ENCODE measurements around the gene ARL13B. TPM values are rescaled to one million over a fixed set of nuclear protein-coding genes. Genes with fewer than 3 reads are reported as not detected.

ARL13B gene
- total and polyA plus RNA-seq, 10 of the 15 experiments (the other 5 are each of a cell fraction or from before 2014, with no cell fraction given) = 3.0 to 10.4 (median 7.9) TPM

DNA sequence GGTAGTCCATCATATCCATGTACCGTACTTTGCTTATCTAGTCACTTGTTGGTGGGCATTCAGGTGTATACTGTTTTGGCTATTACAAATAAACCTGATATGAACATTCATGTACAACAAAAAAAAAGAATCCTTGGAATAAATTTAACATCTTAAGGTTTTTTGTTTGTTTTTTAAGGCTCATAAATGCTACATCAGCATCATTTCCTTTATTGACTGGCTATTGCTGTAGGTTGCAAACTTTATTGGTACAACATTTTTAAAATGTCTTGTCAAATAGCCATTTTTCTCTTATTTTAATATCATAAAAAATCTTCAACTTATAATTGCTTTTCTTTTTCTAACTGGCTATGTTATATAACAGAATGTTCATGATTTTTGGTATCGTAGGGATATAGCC lies 66.6 kb downstream of the ARL13B start:
- ATAC-seq (no peak), DNase-seq (ENCODE audit: low read depth, low spot score) (no peak), FAIRE-seq (no peak)
- peaks cover 0 to 2% of the 10 kb centered on the region in 2 experiments; a peak in 2 of 4 replicates for H3K36me3 ChIP-seq (ENCODE audit: control insufficient read depth in 2 of 2, insufficient read depth in 2 of 2, low read length in 1 of 2)
- no peaks in the 10 kb centered on the region for H3K27me3 ChIP-seq (replicated peaks in 1 of 2; ENCODE audit: control insufficient read depth in 2 of 2, insufficient read depth in 2 of 2, low read length in 1 of 2)
- H3K27ac ChIP-seq (ENCODE audit: control insufficient read depth, insufficient read depth) = no peak overlapping the region
- no peak overlapping the region for H3K9ac ChIP-seq (ENCODE audit: control insufficient read depth, insufficient read depth, low read length)
- H3K4me3 ChIP-seq = no peak overlapping the region
- RAD21 ChIA-PET (ENCODE audit: unreplicated experiment) = no interaction called here
- intact Hi-C loops (cut with micrococcal nuclease; ENCODE audit: unreplicated experiment) = no loop called here
- no peaks in the 10 kb centered on the region for H4K20me1 ChIP-seq (ENCODE audit: control insufficient read depth, insufficient read depth)
- H3K9me3 ChIP-seq (replicated peaks; ENCODE audit: control insufficient read depth, insufficient read depth, low read length) = no peaks in the 10 kb centered on the region
- TF ChIP-seq, protein P1, sequence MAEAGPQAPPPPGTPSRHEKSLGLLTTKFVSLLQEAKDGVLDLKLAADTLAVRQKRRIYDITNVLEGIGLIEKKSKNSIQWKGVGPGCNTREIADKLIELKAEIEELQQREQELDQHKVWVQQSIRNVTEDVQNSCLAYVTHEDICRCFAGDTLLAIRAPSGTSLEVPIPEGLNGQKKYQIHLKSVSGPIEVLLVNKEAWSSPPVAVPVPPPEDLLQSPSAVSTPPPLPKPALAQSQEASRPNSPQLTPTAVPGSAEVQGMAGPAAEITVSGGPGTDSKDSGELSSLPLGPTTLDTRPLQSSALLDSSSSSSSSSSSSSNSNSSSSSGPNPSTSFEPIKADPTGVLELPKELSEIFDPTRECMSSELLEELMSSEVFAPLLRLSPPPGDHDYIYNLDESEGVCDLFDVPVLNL (IDR thresholded peaks at IDR 0.05; ENCODE audit: low read depth, low read length) = no peak
- TF ChIP-seq CREB1 (IDR thresholded peaks at IDR 0.05; ENCODE audit: low read depth) (no peak), POLR2A (IDR thresholded peaks at IDR 0.05; ENCODE audit: low read depth, low read length) (no peak), CHD1 (IDR thresholded peaks at IDR 0.05; ENCODE audit: low read depth, low read length) (no peak), NBN (IDR thresholded peaks at IDR 0.05) (no peak), ETV6 (conservative IDR thresholded peaks at IDR 0.05 in 1 of 2, IDR thresholded peaks at IDR 0.05 in 1 of 2; ENCODE audit: borderline replicate concordance in 1 of 2, low read depth in 1 of 2) (no peak), RAD21 (IDR thresholded peaks at IDR 0.05; ENCODE audit: insufficient read depth, low read depth, low read length) (no peak), SUPT20H (IDR thresholded peaks at IDR 0.05; ENCODE audit: borderline replicate concordance, control insufficient read depth, low read depth, low read length) (no peak), HDGF (IDR thresholded peaks at IDR 0.05) (no peak), SPI1 (IDR thresholded peaks at IDR 0.05; ENCODE audit: borderline replicate concordance, insufficient read depth, low read depth, low read length) (no peak), MEF2B (IDR thresholded peaks at IDR 0.05; ENCODE audit: partially characterized antibody, poor library complexity, severe bottlenecking) (no peak)
- TF ChIP-seq, protein P2, sequence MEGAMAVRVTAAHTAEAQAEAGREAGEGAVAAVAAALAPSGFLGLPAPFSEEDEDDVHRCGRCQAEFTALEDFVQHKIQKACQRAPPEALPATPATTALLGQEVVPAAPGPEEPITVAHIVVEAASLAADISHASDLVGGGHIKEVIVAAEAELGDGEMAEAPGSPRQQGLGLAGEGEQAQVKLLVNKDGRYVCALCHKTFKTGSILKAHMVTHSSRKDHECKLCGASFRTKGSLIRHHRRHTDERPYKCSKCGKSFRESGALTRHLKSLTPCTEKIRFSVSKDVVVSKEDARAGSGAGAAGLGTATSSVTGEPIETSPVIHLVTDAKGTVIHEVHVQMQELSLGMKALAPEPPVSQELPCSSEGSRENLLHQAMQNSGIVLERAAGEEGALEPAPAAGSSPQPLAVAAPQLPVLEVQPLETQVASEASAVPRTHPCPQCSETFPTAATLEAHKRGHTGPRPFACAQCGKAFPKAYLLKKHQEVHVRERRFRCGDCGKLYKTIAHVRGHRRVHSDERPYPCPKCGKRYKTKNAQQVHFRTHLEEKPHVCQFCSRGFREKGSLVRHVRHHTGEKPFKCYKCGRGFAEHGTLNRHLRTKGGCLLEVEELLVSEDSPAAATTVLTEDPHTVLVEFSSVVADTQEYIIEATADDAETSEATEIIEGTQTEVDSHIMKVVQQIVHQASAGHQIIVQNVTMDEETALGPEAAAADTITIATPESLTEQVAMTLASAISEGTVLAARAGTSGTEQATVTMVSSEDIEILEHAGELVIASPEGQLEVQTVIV (IDR thresholded peaks at IDR 0.05; ENCODE audit: borderline replicate concordance, partially characterized antibody) = no peak
- TF ChIP-seq, protein P3, sequence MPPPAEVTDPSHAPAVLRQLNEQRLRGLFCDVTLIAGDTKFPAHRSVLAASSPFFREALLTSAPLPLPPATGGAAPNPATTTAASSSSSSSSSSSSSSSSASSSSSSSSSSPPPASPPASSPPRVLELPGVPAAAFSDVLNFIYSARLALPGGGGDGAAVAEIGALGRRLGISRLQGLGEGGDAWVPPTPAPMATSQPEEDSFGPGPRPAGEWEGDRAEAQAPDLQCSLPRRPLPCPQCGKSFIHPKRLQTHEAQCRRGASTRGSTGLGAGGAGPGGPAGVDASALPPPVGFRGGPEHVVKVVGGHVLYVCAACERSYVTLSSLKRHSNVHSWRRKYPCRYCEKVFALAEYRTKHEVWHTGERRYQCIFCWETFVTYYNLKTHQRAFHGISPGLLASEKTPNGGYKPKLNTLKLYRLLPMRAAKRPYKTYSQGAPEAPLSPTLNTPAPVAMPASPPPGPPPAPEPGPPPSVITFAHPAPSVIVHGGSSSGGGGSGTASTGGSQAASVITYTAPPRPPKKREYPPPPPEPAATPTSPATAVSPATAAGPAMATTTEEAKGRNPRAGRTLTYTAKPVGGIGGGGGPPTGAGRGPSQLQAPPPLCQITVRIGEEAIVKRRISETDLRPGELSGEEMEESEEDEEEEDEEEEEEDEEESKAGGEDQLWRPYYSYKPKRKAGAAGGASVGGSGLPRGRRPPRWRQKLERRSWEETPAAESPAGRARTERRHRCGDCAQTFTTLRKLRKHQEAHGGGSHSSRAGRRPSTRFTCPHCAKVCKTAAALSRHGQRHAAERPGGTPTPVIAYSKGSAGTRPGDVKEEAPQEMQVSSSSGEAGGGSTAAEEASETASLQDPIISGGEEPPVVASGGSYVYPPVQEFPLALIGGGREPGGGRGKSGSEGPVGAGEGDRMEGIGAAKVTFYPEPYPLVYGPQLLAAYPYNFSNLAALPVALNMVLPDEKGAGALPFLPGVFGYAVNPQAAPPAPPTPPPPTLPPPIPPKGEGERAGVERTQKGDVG (CRISPR knock-in tag; IDR thresholded peaks at IDR 0.05) = no peak
- no peaks in the 10 kb centered on the region for H3K4me1 ChIP-seq (ENCODE audit: control insufficient read depth, insufficient read depth, low read length)
- 98% methylated on average over 2 of the region's 2 CpGs for WGBS (ENCODE audit: insufficient coverage, insufficient replicate concordance, low lambda C conversion rate, missing lambda C conversion rate)
- no TSS peak for BruUV-seq (replicated peaks)
- in situ Hi-C loops (cut with MboI) = no loop called here
- no peak overlapping the region for H2AFZ ChIP-seq (ENCODE audit: control insufficient read depth, low read depth, low read length)
- SMC1A ChIA-PET (ENCODE audit: uncharacterized antibody, unreplicated experiment) = no interaction called here
- H3K79me2 ChIP-seq (ENCODE audit: control insufficient read depth, insufficient read depth, low read length) = no peaks in the 10 kb centered on the region
- POLR2A ChIA-PET = no interaction called here
- CTCF ChIA-PET = no interaction called here
- no peak overlapping the region for H3K4me2 ChIP-seq (ENCODE audit: control insufficient read depth, insufficient read depth)
